ENCODE data around the gene EPS8L3.

Gene EPS8L3

DNA sequence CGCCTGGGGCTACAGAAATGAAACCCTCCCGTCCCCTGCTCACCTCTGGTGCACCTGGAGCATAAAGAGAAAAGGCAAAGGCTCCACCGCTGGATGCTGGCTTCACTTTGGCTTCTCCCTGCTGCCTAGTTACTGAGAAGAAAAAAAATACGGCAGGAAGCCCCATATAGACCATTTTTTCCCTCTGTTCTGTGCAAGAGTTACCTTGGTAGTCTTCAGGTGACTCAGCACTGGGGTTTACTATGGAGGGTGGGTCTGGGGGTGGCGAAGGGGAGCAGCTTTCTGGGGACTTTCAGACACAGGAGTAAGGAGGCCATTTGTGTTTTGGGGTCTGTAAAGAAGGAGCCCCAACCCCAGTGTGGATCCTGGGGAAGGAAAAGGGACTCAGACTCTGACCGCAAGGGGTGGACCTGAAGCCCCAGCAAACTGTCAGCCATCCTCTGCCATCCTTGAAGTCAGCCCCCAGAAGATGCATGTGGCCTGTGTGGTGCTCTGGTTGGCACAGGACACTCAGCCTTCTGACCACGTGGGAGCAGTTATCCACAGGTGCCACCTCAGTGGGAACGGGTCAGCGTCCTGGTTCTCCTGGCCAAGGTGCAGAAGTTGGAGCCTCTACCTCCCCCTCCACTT lies 25.9 kb upstream of the EPS8L3 start:
- H3K9me3 ChIP-seq = no peaks in the 10 kb centered on the region
- no peak for DNase-seq (ENCODE audit: low spot score in 2 of 2)
- H3K4me1 ChIP-seq = peaks cover 28% of the 10 kb centered on the region
- no peaks in the 10 kb centered on the region for H3K36me3 ChIP-seq (replicated peaks)
- no peak overlapping the region for H3K4me3 ChIP-seq
- in situ Hi-C loops (cut with MboI; ENCODE audit: low sequenced_read_pairs) = no loop called here
- H3K27me3 ChIP-seq (ENCODE audit: low read depth) = no peaks in the 10 kb centered on the region

DNA sequence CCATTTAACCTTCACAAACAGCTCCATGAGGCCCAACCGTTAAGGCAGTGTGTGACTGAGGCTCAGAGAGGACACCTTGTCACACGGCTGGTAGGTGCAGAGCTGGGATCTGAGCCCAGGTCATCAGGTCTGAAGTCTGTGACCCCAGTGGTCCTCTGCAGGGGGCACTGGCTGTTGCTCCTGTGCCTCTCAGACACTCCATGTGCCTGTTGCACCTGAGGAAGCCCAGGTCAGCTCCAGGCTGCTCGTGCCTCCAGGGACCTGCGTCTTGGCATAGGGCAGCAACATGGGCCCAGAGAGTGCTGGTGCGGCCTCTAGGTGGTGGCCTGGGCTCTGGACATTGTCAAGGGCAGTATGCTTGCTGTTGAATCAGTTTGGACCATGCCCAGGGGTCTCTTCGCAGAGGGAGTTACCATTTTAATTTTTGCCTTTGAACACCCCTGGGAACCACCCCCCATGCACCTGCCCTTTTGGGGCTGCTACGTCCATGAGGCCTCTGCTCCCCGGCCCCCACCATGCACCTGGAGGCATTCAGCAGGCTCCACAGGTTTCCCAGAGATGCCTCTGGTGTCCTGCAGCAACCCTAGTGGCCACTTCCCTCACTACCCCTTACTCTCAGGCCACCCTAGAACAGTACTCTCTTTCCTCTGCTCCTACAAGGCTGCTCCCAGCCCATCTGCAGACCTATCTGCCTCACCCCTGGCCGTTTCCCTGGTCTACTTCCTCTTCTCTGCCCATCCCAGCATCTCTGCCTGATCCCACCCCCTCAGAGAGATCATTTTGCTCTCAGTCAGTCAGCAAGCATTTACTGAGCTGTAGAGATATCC lies 25.2 kb upstream of the EPS8L3 start:
- Histone ChIP-seq H3K27me3 (ENCODE audit: low read depth) (no peaks in the 10 kb centered on the region), H3K4me1 (peaks cover 24% of the 10 kb centered on the region), H3K4me3 (no peak overlapping the region), H3K36me3 (replicated peaks) (no peaks in the 10 kb centered on the region), H3K9me3 (no peaks in the 10 kb centered on the region)
- DNase-seq (ENCODE audit: low spot score in 2 of 2) = peak in 1 of 2 experiments; percentile 32
- in situ Hi-C loops (cut with MboI; ENCODE audit: low sequenced_read_pairs) = no loop called here

DNA sequence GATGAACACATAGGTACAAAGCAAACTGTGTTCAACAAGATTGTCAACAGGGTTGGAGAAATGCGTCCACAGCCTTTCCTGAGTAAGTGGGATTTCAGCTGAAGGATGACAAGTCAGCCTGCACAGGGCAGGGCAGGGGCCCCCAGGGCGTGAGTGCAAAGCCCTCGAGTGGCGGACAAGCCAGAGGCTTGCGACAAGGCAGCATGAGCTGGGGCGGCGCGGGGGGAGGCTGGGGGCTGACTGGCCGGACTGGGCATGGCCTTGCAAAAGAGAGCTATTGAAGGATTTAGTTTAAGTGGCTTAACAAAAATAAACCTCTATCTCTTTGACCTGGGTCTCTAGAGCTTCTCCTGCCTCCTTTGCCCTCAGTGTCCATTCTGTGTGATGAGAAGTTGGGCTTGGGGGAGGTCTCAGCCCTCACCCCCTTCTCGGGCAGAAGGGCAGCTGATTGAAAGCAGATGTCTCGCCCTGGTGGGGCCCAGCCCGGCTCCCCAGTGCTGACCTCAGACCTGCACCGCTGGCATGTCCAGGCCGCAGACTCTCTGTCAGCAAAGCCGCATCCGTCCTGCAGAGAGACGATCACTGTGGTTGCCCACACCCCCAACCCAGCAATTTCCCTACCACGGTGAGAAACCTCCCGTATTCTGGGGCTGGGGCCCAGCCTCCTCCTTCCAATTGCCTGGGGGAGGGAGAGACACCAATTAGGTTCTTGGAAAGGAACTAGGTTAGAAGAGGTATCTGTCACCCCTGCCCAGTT lies 24.3 kb upstream of the EPS8L3 start:
- no peak for DNase-seq (ENCODE audit: low spot score in 2 of 2)
- Histone ChIP-seq H3K36me3 (replicated peaks) (no peaks in the 10 kb centered on the region), H3K9me3 (no peaks in the 10 kb centered on the region), H3K4me1 (peaks cover 15% of the 10 kb centered on the region), H3K27me3 (ENCODE audit: low read depth) (no peaks in the 10 kb centered on the region), H3K4me3 (no peak overlapping the region)
- in situ Hi-C loops (cut with MboI; ENCODE audit: low sequenced_read_pairs) = no loop called here

DNA sequence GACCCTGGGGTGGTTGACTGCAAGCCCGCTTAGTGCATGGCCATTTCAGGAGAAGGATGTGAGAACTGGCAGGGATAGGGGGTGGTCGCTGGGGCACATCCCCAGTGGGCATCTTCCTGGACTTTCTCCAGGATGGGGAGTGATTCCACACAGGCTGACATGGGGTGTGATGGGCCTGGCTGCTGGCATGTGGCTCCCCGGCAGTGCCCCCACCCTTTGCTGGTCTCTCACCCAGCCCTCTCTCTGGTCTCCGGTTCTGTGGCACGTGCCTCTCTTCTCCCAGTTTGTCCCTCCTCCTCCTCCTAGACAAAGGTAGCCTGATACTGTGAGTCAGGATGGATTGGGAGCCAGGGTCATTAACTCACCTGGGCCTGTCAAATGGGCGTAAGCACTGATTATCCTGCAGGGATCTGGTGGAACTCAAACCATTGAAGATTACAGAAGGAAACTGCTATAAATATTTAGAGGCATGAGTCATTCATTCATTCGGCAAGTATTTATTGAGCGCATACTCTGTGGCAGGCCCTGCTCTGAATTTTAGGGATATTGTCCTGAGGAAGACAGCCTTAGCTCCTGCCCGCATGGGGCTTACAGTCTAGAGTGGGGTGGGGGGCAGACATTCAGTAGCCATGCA lies 23.6 kb upstream of the EPS8L3 start:
- in situ Hi-C loops (cut with MboI; ENCODE audit: low sequenced_read_pairs) = no loop called here
- no peak for DNase-seq (ENCODE audit: low spot score in 2 of 2)
- H3K9me3 ChIP-seq = no peaks in the 10 kb centered on the region
- H3K36me3 ChIP-seq (replicated peaks) = no peaks in the 10 kb centered on the region
- peaks cover 8% of the 10 kb centered on the region for H3K4me1 ChIP-seq
- no peak overlapping the region for H3K4me3 ChIP-seq
- no peaks in the 10 kb centered on the region for H3K27me3 ChIP-seq (ENCODE audit: low read depth)

DNA sequence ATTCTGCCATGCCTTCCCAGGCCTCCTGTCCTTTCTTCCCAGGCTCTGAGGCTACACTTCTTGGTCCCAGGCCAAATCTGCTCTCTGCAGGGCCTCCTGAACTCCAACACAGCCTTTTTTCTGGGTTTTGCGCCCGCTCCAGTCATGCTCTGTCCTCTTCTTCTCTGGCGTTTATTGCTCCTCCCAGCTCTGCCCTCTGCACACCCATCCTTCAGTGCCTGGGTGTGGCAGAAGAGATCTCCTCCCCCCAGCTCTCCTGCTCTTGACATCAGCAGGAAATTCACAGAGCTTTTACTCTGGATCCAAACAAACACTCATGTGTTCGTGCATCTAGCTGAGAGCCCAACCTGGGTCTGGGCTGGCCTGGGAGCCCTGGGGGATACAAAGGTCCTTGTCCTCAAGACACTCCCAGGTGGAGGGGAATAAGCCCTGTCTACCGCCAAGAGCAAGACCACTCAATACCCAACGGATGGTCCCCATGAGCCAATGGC lies 22.9 kb upstream of the EPS8L3 start:
- H3K4me1 ChIP-seq = peaks cover under 1% of the 10 kb centered on the region
- H3K27me3 ChIP-seq (ENCODE audit: low read depth) = no peaks in the 10 kb centered on the region
- no peaks in the 10 kb centered on the region for H3K9me3 ChIP-seq
- in situ Hi-C loops (cut with MboI; ENCODE audit: low sequenced_read_pairs) = no loop called here
- no peaks in the 10 kb centered on the region for H3K36me3 ChIP-seq (replicated peaks)
- no peak for DNase-seq (ENCODE audit: low spot score in 2 of 2)
- no peak overlapping the region for H3K4me3 ChIP-seq

DNA sequence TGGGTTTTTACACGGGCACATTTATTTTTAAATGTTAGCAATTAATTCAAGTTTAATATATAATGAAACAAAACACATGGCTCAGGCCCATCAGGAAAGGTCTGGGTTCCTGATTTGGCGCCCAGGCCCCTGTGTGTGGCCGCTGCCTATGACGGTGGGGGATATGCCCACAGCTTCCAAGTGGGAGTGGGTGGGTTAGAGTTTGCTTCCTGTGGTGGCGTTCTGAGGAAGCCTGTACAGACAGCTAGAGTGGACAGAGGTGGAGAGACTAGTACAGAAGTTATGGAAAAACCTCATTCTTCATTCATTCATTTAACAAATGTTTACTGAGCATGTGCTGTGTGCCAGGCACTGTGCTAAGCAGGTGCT lies 22.4 kb upstream of the EPS8L3 start:
- Histone ChIP-seq H3K27me3 (ENCODE audit: low read depth) (no peaks in the 10 kb centered on the region), H3K9me3 (no peaks in the 10 kb centered on the region), H3K36me3 (replicated peaks) (no peaks in the 10 kb centered on the region), H3K4me3 (no peak overlapping the region), H3K4me1 (no peaks in the 10 kb centered on the region)
- no peak for DNase-seq (ENCODE audit: low spot score in 2 of 2)
- in situ Hi-C loops (cut with MboI; ENCODE audit: low sequenced_read_pairs) = no loop called here

DNA sequence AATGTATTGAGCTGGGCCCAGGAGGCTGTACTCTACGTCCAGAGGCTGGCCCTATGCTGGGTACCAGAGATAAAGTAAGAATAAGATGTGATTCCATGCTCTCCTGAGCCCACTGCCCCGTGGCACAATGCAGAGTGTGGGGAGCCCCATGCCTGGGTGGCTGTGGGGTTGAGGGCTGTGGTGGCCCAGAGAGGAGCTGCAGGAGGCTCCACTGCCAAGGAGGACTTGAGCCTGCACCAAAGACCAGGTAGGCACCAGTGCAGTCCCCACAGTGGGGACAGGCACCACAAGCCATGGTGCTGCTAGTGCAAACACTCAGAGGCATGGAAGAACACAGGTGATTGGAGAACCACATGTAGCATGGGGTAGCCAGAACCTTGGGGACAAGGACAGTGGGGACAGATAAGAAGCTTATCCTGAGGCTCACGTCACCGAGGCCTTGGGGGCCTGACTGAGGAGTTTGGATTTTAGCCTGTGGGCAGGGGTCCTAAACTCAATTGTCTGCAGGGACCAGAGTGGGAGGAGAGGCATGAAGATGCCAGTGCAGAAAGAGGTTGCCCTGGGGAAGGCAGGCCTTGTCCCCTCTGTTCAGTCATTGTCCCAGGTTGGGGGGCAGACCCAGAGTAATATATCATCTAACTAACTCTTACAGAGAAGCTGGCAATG lies 21.9 kb upstream of the EPS8L3 start:
- 0 out of 2 replicates have a peak, but pooled peaks cover 3% of the 10 kb centered on the region for H3K9me3 ChIP-seq
- H3K36me3 ChIP-seq (replicated peaks) = no peaks in the 10 kb centered on the region
- H3K27me3 ChIP-seq (ENCODE audit: low read depth) = no peaks in the 10 kb centered on the region
- in situ Hi-C loops (cut with MboI; ENCODE audit: low sequenced_read_pairs) = no loop called here
- no peaks in the 10 kb centered on the region for H3K4me1 ChIP-seq
- DNase-seq (ENCODE audit: low spot score in 2 of 2) = no peak
- H3K4me3 ChIP-seq = no peak overlapping the region

DNA sequence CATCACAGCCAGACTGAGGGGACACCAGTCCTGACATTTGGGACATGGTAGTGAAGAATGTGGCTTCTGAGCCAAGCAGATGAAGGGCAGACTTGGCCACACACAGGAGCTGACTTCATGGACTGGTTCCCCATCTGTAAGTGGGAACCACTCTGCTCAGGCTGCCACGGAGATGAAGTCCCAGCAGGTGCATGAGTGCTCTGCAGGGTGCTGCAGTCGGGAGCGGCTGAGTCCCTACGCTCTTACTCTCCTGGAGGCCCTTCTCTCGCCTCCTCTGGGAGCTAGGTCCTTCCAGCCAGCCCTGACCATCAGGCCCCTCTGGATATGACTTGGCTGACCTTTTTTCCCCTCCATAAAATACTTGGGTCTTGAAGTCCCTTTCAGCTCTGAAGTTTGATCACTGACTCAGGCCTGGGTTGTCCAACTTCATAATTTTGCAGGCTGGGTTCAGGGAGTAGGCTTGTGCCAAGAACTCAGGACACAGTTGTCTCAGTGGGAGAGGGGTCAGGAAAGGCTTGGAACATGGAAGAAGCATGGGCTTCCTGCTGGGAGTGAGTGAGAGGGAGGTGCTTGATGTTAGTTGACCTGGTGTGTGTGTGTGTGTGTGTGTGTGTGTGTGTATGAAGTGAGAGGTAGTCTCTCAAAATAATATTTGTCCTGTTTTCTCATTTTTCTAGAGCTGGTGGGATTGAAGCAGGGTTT lies 21.0 kb upstream of the EPS8L3 start:
- Histone ChIP-seq H3K4me3 (no peak overlapping the region), H3K9me3 (0 out of 2 replicates have a peak, but pooled peaks cover 3% of the 10 kb centered on the region), H3K4me1 (no peaks in the 10 kb centered on the region), H3K27me3 (ENCODE audit: low read depth) (no peaks in the 10 kb centered on the region), H3K36me3 (replicated peaks) (no peaks in the 10 kb centered on the region)
- no peak for DNase-seq (ENCODE audit: low spot score in 2 of 2)
- in situ Hi-C loops (cut with MboI; ENCODE audit: low sequenced_read_pairs) = no loop called here

DNA sequence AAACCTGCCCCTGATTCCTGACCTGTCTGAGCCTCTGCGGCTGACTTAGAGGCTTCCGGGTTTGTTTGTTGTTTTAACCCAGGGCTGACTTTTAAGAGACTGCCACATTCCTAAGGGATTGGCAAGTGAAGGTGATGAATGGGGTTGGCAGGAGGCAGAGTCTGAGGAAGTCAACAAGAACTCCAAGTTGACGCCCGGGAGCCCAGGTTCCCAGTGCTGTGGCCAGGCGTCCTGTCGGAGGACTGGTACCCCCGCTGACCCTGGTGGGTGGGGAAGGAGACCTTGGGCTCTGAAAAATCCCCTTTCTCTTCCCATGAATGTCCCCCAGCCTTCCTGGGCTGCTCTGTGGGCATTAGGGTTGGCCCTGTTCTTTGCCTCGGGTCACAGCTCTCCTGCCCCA lies 19.7 kb upstream of the EPS8L3 start:
- no peak for DNase-seq (ENCODE audit: low spot score in 2 of 2)

DNA sequence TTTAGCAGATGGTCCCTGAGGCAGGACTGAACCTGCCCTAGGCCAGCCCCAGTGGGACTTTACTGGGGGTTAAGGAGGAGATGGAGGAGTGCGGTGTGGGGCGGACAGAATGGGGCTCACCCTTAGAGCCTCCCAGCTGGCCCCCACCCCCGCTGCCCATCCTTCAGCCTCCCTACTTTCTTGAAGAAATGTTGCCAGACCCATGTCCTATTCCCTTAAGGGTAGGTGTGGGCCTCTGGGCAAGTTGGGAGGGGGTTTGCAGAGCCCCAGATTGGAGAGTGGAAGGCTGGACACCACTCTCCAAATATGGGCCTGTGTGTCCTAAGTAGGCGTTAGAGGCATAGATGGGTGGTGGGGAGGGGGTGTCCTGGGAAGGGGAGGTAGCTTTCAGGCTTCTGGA lies 19.2 kb upstream of the EPS8L3 start:
- no peaks in the 10 kb centered on the region for H3K27me3 ChIP-seq (ENCODE audit: low read depth)
- H3K36me3 ChIP-seq (replicated peaks) = no peaks in the 10 kb centered on the region
- H3K4me1 ChIP-seq = no peaks in the 10 kb centered on the region
- in situ Hi-C loops (cut with MboI; ENCODE audit: low sequenced_read_pairs) = no loop called here
- DNase-seq (ENCODE audit: low spot score in 2 of 2) = no peak
- 0 out of 2 replicates have a peak, but pooled peaks cover 3% of the 10 kb centered on the region for H3K9me3 ChIP-seq
- no peak overlapping the region for H3K4me3 ChIP-seq

More for the DNA sequence above, 19.7 kb upstream of the EPS8L3 start:
- Histone ChIP-seq H3K4me3 (no peak overlapping the region), H3K36me3 (replicated peaks) (no peaks in the 10 kb centered on the region), H3K9me3 (0 out of 2 replicates have a peak, but pooled peaks cover 3% of the 10 kb centered on the region), H3K27me3 (ENCODE audit: low read depth) (no peaks in the 10 kb centered on the region), H3K4me1 (no peaks in the 10 kb centered on the region)
- in situ Hi-C loops (cut with MboI; ENCODE audit: low sequenced_read_pairs) = no loop called here

DNA sequence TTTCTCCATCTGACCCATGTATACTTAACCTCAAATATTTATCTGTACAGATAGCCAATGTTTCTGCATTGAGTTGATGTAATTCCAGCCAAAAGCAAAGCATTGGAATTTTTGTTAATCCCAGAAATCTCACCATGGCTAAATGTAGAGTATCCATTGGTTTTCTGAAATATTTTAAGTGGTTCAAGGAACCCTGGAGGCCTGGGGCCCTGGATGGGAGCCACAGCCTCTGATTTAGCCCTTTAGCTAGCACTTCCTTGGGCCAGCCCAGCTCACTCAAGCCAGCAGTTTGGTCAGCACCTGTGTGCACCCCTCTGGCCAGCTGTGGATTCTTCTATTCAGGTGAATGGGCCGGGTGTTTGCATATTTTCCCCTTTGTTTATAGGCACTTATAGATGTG lies 18.8 kb upstream of the EPS8L3 start:
- in situ Hi-C loops (cut with MboI; ENCODE audit: low sequenced_read_pairs) = no loop called here

DNA sequence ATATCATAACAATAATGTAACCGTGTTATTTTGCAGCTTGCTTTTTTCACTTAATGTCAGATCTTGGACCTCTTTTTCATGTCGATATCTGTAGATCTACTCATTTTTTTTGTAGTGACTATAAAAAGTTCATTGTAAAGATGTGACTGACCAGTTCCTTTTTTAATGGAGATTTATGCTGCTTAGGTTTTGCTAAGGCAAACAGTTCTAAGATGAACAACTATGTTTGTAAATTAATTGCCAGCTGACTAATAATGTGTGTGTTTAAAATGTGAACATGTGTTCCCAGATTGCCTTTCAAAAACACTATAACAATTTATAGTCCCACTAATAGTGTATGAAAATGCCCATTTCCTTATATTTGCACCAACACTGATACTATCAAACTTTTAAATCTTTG lies 18.1 kb upstream of the EPS8L3 start:
- DNase-seq (ENCODE audit: low spot score in 2 of 2) = no peak
- Histone ChIP-seq H3K9me3 (0 out of 2 replicates have a peak, but pooled peaks cover 3% of the 10 kb centered on the region), H3K36me3 (replicated peaks) (no peaks in the 10 kb centered on the region), H3K4me3 (no peak overlapping the region), H3K4me1 (no peaks in the 10 kb centered on the region), H3K27me3 (ENCODE audit: low read depth) (no peaks in the 10 kb centered on the region)
- in situ Hi-C loops (cut with MboI; ENCODE audit: low sequenced_read_pairs) = no loop called here

More for the DNA sequence above, 18.8 kb upstream of the EPS8L3 start:
- no peaks in the 10 kb centered on the region for H3K36me3 ChIP-seq (replicated peaks)
- H3K9me3 ChIP-seq = 0 out of 2 replicates have a peak, but pooled peaks cover 3% of the 10 kb centered on the region
- no peaks in the 10 kb centered on the region for H3K27me3 ChIP-seq (ENCODE audit: low read depth)
- no peak for DNase-seq (ENCODE audit: low spot score in 2 of 2)
- no peak overlapping the region for H3K4me3 ChIP-seq
- H3K4me1 ChIP-seq = no peaks in the 10 kb centered on the region
